ENCODE results near the gene POLR3B. TPM values are rescaled to one million over a fixed set of nuclear protein-coding genes. Genes with fewer than 3 reads are reported as not detected.

POLR3B gene
- total and polyA plus RNA-seq, 2 experiments from 2014 or later, result 4.0 to 14.6 TPM

GRCh38 chr12:106511365-106511764 is 153.8 kb downstream of the POLR3B start (continued):
- TF ChIP-seq, protein P1, sequence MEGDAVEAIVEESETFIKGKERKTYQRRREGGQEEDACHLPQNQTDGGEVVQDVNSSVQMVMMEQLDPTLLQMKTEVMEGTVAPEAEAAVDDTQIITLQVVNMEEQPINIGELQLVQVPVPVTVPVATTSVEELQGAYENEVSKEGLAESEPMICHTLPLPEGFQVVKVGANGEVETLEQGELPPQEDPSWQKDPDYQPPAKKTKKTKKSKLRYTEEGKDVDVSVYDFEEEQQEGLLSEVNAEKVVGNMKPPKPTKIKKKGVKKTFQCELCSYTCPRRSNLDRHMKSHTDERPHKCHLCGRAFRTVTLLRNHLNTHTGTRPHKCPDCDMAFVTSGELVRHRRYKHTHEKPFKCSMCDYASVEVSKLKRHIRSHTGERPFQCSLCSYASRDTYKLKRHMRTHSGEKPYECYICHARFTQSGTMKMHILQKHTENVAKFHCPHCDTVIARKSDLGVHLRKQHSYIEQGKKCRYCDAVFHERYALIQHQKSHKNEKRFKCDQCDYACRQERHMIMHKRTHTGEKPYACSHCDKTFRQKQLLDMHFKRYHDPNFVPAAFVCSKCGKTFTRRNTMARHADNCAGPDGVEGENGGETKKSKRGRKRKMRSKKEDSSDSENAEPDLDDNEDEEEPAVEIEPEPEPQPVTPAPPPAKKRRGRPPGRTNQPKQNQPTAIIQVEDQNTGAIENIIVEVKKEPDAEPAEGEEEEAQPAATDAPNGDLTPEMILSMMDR (conservative IDR thresholded peaks at IDR 0.05; ENCODE audit: low read depth in 2 of 2), result no peak

- Mint-ChIP-seq H3K36me3 (ENCODE audit: low read depth) (no peaks in the 10 kb centered on the region), H3K27me3 (ENCODE audit: insufficient read depth, low read depth, poor library complexity) (peaks cover 2% of the 10 kb centered on the region), H3K27ac (no peak overlapping the region), H3K4me1 (no peaks in the 10 kb centered on the region), H3K9me3 (no peaks in the 10 kb centered on the region), H3K4me3 (no peak overlapping the region)
- H3K79me2 ChIP-seq (replicated peaks; ENCODE audit: insufficient read depth), result no peaks in the 10 kb centered on the region
- no peaks in the 10 kb centered on the region for H3K4me1 ChIP-seq (ENCODE audit: insufficient read depth)
- no peaks in the 10 kb centered on the region for H3F3A ChIP-seq (replicated peaks; ENCODE audit: low read depth)
- no peaks in the 10 kb centered on the region for H4K20me1 ChIP-seq (replicated peaks; ENCODE audit: insufficient read depth)
- H3K36me3 ChIP-seq (ENCODE audit: insufficient read depth), result no peaks in the 10 kb centered on the region
- H3K4me2 ChIP-seq, result no peak overlapping the region
- H2AFZ ChIP-seq, result no peak overlapping the region
- H3K4me3 ChIP-seq, result no peak overlapping the region
- peaks cover 4% of the 10 kb centered on the region; the same call in 1 of the 2 replicates for H3K9me2 ChIP-seq (ENCODE audit: insufficient read depth)
- ATAC-seq, result no peak
- no peak overlapping the region for H3K27ac ChIP-seq (ENCODE audit: low read depth)
- no peaks in the 10 kb centered on the region for H3K27me3 ChIP-seq (ENCODE audit: insufficient read depth)
- DNase-seq (ENCODE audit: low spot score), result no peak
- TF ChIP-seq POLR2AphosphoS5 (IDR thresholded peaks at IDR 0.05; ENCODE audit: low read depth) (no peak), EZH2phosphoT487 (IDR thresholded peaks at IDR 0.05; ENCODE audit: unreplicated experiment) (no peak), STAT1 (IDR thresholded peaks at IDR 0.05; ENCODE audit: unreplicated experiment) (no peak), EZH2 (IDR thresholded peaks at IDR 0.05; ENCODE audit: low read depth, unreplicated experiment) (no peak), ZNF331 (CRISPR knock-in tag; IDR thresholded peaks at IDR 0.05; ENCODE audit: low read depth) (no peak), JUNB (IDR thresholded peaks at IDR 0.05; ENCODE audit: unreplicated experiment) (no peak), NANOG (IDR thresholded peaks at IDR 0.05; ENCODE audit: borderline replicate concordance) (no peak), ZNF114 (CRISPR knock-in tag; IDR thresholded peaks at IDR 0.05) (no peak), CREB1 (CRISPR knock-in tag; IDR thresholded peaks at IDR 0.05; ENCODE audit: low read depth) (no peak)
- TF ChIP-seq, protein P2, sequence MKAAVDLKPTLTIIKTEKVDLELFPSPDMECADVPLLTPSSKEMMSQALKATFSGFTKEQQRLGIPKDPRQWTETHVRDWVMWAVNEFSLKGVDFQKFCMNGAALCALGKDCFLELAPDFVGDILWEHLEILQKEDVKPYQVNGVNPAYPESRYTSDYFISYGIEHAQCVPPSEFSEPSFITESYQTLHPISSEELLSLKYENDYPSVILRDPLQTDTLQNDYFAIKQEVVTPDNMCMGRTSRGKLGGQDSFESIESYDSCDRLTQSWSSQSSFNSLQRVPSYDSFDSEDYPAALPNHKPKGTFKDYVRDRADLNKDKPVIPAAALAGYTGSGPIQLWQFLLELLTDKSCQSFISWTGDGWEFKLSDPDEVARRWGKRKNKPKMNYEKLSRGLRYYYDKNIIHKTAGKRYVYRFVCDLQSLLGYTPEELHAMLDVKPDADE (IDR thresholded peaks at IDR 0.05), result no peak
- TF ChIP-seq, protein P1 (conservative IDR thresholded peaks at IDR 0.05; ENCODE audit: low read depth in 2 of 2), result no peak
- TF ChIP-seq, protein P3, sequence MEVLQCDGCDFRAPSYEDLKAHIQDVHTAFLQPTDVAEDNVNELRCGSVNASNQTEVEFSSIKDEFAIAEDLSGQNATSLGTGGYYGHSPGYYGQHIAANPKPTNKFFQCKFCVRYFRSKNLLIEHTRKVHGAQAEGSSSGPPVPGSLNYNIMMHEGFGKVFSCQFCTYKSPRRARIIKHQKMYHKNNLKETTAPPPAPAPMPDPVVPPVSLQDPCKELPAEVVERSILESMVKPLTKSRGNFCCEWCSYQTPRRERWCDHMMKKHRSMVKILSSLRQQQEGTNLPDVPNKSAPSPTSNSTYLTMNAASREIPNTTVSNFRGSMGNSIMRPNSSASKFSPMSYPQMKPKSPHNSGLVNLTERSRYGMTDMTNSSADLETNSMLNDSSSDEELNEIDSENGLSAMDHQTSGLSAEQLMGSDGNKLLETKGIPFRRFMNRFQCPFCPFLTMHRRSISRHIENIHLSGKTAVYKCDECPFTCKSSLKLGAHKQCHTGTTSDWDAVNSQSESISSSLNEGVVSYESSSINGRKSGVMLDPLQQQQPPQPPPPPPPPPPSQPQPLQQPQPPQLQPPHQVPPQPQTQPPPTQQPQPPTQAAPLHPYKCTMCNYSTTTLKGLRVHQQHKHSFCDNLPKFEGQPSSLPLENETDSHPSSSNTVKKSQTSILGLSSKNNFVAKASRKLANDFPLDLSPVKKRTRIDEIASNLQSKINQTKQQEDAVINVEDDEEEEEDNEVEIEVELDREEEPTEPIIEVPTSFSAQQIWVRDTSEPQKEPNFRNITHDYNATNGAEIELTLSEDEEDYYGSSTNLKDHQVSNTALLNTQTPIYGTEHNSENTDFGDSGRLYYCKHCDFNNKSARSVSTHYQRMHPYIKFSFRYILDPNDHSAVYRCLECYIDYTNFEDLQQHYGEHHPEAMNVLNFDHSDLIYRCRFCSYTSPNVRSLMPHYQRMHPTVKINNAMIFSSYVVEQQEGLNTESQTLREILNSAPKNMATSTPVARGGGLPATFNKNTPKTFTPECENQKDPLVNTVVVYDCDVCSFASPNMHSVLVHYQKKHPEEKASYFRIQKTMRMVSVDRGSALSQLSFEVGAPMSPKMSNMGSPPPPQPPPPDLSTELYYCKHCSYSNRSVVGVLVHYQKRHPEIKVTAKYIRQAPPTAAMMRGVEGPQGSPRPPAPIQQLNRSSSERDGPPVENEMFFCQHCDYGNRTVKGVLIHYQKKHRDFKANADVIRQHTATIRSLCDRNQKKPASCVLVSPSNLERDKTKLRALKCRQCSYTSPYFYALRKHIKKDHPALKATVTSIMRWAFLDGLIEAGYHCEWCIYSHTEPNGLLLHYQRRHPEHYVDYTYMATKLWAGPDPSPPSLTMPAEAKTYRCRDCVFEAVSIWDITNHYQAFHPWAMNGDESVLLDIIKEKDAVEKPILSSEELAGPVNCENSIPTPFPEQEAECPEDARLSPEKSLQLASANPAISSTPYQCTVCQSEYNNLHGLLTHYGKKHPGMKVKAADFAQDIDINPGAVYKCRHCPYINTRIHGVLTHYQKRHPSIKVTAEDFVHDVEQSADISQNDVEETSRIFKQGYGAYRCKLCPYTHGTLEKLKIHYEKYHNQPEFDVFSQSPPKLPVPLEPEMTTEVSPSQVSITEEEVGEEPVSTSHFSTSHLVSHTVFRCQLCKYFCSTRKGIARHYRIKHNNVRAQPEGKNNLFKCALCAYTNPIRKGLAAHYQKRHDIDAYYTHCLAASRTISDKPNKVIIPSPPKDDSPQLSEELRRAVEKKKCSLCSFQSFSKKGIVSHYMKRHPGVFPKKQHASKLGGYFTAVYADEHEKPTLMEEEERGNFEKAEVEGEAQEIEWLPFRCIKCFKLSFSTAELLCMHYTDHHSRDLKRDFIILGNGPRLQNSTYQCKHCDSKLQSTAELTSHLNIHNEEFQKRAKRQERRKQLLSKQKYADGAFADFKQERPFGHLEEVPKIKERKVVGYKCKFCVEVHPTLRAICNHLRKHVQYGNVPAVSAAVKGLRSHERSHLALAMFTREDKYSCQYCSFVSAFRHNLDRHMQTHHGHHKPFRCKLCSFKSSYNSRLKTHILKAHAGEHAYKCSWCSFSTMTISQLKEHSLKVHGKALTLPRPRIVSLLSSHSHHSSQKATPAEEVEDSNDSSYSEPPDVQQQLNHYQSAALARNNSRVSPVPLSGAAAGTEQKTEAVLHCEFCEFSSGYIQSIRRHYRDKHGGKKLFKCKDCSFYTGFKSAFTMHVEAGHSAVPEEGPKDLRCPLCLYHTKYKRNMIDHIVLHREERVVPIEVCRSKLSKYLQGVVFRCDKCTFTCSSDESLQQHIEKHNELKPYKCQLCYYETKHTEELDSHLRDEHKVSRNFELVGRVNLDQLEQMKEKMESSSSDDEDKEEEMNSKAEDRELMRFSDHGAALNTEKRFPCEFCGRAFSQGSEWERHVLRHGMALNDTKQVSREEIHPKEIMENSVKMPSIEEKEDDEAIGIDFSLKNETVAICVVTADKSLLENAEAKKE (CRISPR knock-in tag; IDR thresholded peaks at IDR 0.05), result no peak
Measured at GRCh38 chr12:106517314-106517713, 159.8 kb downstream of the POLR3B start.

All from GM23338 (cell line).